Activated CD8-positive, alpha-beta T cell treated with anti-CD3 and anti-CD28 coated beads for 36 hours (primary cell): ENCODE data around the gene RGS21. TPM values are rescaled to one million over a fixed set of nuclear protein-coding genes. Genes with fewer than 3 reads are reported as not detected.

Source experiments
- ATAC-seq: fragments of 200-7000 bp; cut with Tn5 transposase; one replicate; pipeline ENCODE4 v1.10.0; 2021; ENCODE audit warnings: mild to moderate bottlenecking, moderate library complexity
- CTCF ChIA-PET: fragments of 350-600 bp; sonication (Branson Sonifier 250); formaldehyde crosslinking; loops from one replicate; lab custom pipeline; 2021; ENCODE audit warnings: antibody characterized with exemption; lab: Charles Lee
- POLR2A ChIA-PET: fragments of 350-600 bp; sonication (Branson Sonifier 250); formaldehyde crosslinking; loops from one replicate; lab custom pipeline; 2021; ENCODE audit warnings: antibody characterized with exemption; lab: Charles Lee
- DNase-seq: peaks from one replicate; pipeline ENCODE4 v3.0.0-alpha.2; 2020
- H3K27ac Mint-ChIP-seq: one replicate; pipeline ENCODE4 v1.8.0; 2021; ENCODE audit warnings: mild to moderate bottlenecking, mixed read lengths
- H3K27me3 Mint-ChIP-seq: one replicate; pipeline ENCODE4 v1.8.0; 2021; ENCODE audit warnings: mixed read lengths
- H3K36me3 Mint-ChIP-seq: one replicate; pipeline ENCODE4 v1.8.0; 2021; ENCODE audit warnings: low read depth, mixed read lengths
- H3K4me1 Mint-ChIP-seq: one replicate; pipeline ENCODE4 v1.8.0; 2021; ENCODE audit warnings: low read depth, mixed read lengths
- H3K4me3 Mint-ChIP-seq: one replicate; pipeline ENCODE4 v1.8.0; 2021; ENCODE audit warnings: mild to moderate bottlenecking, moderate library complexity, mixed read lengths
- H3K9me3 Mint-ChIP-seq: one replicate; pipeline ENCODE4 v1.8.0; 2021; ENCODE audit warnings: mixed read lengths
- intact Hi-C: fragments of 100-400 bp; cut with micrococcal nuclease; formaldehyde crosslinking; loops from one replicate; pipeline ENCODE4 v1.10.0; 2022
- total RNA-seq, 2 experiments: library from RNA; stranded (reverse); gene quantifications; one replicate each; pipeline ENCODE4 v1.2.3, GENCODE V29; 2021
- TF ChIP-seq, protein P1 (sequence below): fragments of 200-600 bp; IDR thresholded peaks from one replicate; pipeline ENCODE4 v1.8.0; 2022; ENCODE audit warnings: antibody characterized with exemption, mild to moderate bottlenecking

RGS21 gene, protein sequence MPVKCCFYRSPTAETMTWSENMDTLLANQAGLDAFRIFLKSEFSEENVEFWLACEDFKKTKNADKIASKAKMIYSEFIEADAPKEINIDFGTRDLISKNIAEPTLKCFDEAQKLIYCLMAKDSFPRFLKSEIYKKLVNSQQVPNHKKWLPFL
- not detected for total RNA-seq

DNA sequence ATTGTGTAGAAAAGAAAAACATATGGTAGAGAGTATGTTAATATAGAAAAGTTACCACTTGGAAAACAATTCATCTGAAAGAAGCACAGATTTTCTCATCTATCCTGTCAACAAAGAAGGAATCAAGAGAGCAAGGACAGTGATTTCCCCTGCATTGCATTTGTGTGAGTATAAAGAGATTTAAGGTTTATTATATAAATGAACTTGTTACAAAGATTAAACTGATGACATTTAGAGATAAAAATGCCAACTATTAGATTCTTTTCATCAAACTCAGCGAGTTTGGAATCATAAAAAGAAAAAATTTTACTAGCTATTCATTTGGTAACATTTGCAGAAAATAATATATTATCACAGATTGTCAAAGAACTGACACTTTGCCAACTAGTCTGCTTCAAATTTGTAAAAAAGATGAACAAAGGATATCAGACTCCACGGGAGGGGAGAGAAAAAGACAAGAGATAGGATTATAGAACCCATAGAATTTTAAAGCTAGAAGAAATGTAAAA lies at the start of gene RGS21:
Gene RGS21, plus strand, starts transcription at position 51 of the 509 bp plus-strand sequence. CDS start 26,045 bp downstream, outside the sequence.
- DNase-seq = no peak
- CTCF ChIA-PET = no interaction called here
- Mint-ChIP-seq H3K27me3 (no peaks in the 10 kb centered on the region), H3K4me3 (no peak within 1 kb of the TSS), H3K4me1 (no peaks in the 10 kb centered on the region), H3K36me3 (no peaks in the 10 kb centered on the region), H3K27ac (no peak within 1 kb of the TSS), H3K9me3 (no peaks in the 10 kb centered on the region)
- ATAC-seq = no peak
- TF ChIP-seq, protein P1, sequence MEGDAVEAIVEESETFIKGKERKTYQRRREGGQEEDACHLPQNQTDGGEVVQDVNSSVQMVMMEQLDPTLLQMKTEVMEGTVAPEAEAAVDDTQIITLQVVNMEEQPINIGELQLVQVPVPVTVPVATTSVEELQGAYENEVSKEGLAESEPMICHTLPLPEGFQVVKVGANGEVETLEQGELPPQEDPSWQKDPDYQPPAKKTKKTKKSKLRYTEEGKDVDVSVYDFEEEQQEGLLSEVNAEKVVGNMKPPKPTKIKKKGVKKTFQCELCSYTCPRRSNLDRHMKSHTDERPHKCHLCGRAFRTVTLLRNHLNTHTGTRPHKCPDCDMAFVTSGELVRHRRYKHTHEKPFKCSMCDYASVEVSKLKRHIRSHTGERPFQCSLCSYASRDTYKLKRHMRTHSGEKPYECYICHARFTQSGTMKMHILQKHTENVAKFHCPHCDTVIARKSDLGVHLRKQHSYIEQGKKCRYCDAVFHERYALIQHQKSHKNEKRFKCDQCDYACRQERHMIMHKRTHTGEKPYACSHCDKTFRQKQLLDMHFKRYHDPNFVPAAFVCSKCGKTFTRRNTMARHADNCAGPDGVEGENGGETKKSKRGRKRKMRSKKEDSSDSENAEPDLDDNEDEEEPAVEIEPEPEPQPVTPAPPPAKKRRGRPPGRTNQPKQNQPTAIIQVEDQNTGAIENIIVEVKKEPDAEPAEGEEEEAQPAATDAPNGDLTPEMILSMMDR = no peak
- POLR2A ChIA-PET = interaction anchor here (0.5 kb wide), 1 partner anchor 61 kb away, joined by 3 read pairs; no protein-coding TSS in a partner anchor
- intact Hi-C loops = no loop called here

DNA sequence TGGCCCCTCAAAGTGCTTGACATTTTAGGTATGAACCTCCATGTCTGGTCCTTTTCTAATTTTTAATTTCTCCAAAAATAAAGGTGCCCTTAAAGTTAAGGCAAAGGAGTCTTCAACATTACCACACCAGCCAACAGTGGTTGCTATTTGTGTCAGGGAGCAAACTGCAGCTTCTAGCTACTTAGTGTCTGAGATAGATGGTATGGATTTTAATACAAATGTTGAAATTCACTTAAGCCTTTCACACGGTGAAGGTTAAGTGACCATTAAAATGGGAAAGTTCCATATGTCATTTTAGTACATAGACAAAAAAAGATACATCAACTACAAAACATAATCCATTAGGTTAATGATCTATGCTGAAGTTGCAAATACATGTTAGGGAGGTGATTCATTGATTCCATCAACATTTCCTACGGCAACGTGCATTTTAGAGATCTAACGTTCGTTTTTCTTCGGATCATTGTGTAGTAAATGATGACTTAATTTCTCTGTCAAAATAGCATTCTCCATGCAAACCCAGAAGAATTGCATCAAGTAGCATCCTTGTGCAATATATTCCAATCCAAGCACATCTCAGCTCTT lies 48.2 kb upstream of the RGS21 start:
- POLR2A ChIA-PET = no interaction called here
- no peaks in the 10 kb centered on the region for H3K9me3 Mint-ChIP-seq
- no peaks in the 10 kb centered on the region for H3K27me3 Mint-ChIP-seq
- no peak overlapping the region for H3K27ac Mint-ChIP-seq
- no peaks in the 10 kb centered on the region for H3K4me1 Mint-ChIP-seq
- intact Hi-C loops = no loop called here
- no peaks in the 10 kb centered on the region for H3K36me3 Mint-ChIP-seq
- ATAC-seq (no peak), DNase-seq (no peak)
- H3K4me3 Mint-ChIP-seq = no peak overlapping the region
- CTCF ChIA-PET = no interaction called here
- TF ChIP-seq, protein P1 = no peak

DNA sequence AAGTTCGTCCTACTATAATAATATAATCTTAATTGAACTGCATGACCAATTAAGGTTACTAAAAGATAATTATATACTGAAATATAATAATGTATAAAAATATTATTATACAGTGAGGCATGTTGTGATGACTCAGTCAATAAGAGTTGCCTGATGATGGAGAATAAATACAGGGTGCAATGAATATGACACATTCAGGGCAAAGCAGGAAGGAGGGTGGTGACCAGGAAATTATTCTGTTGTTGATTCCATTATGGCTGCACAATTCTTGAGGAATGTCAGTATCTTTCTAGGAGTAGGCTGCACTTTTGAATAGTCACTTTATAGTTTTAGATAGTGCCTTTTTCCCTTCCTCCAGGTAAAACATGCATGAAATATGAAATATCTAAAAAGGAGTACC lies 46.4 kb upstream of the RGS21 start:
- Mint-ChIP-seq H3K9me3 (no peaks in the 10 kb centered on the region), H3K36me3 (no peaks in the 10 kb centered on the region), H3K4me3 (no peak overlapping the region), H3K4me1 (no peaks in the 10 kb centered on the region), H3K27ac (no peak overlapping the region), H3K27me3 (no peaks in the 10 kb centered on the region)
- no peak for ATAC-seq
- POLR2A ChIA-PET = no interaction called here
- CTCF ChIA-PET = no interaction called here
- DNase-seq = no peak
- intact Hi-C loops = no loop called here
- TF ChIP-seq, protein P1 = no peak

DNA sequence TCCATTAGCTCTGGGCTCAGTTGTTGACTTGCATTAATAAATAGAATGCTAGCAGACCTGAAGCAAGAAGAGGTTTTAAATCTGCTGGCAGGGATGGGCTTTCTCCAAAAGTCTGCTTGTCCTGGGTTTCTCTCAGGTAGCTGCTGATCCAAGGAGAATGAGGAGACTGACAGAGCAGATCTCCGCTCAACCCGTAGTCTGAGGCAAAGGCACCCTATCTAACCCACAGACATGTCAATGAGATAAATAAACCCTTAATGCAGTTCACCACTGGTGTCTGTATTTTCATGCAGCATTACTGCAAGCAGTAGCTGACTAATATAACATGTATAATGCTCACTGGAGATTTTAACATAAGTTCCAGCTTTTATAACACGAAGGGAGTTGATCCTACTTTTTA lies 44.1 kb upstream of the RGS21 start:
- POLR2A ChIA-PET = no interaction called here
- CTCF ChIA-PET = no interaction called here
- Mint-ChIP-seq H3K9me3 (no peaks in the 10 kb centered on the region), H3K4me3 (no peak overlapping the region), H3K27me3 (no peaks in the 10 kb centered on the region), H3K36me3 (no peaks in the 10 kb centered on the region), H3K27ac (no peak overlapping the region), H3K4me1 (no peaks in the 10 kb centered on the region)
- ATAC-seq (no peak), DNase-seq (no peak)
- TF ChIP-seq, protein P1 = no peak
- intact Hi-C loops = no loop called here

DNA sequence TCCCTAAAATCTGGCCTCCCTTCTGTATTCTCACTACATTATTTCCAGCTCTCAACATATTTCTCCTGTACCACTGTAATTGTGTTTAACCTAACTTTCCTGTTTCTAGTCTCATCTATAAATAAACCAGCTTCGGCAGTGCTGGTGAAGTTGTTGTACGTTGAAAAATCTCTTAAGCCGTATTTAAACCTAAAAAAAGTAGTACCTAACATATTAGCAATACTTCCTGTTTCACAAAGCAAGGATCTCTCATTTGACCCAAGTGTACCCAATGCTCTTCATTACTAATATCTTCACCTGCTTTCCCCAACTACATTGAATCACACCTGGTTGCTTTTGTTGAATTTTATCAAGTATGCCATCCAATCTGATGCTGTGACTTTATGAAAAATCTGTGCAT lies 42.2 kb upstream of the RGS21 start:
- H3K36me3 Mint-ChIP-seq = no peaks in the 10 kb centered on the region
- ATAC-seq (no peak), DNase-seq (no peak)
- intact Hi-C loops = no loop called here
- ChIA-PET POLR2A (no interaction called here), CTCF (no interaction called here)
- no peaks in the 10 kb centered on the region for H3K9me3 Mint-ChIP-seq
- TF ChIP-seq, protein P1 = no peak
- no peak overlapping the region for H3K4me3 Mint-ChIP-seq
- H3K27ac Mint-ChIP-seq = no peak overlapping the region
- no peaks in the 10 kb centered on the region for H3K4me1 Mint-ChIP-seq
- H3K27me3 Mint-ChIP-seq = no peaks in the 10 kb centered on the region
